Measurements from ENCODE around the gene FAM53A. TPM values are rescaled to one million over a fixed set of nuclear protein-coding genes. Genes with fewer than 3 reads are reported as not detected.

Gene FAM53A
- total RNA-seq, 1 donor from 2014 or later, result 1.7 TPM

- intact Hi-C loops (cut with DNase I), result no loop called here
- no peak overlapping the region for H3K27ac ChIP-seq
- no peak overlapping the region for H3K4me3 ChIP-seq
- no peak for ATAC-seq
- no peaks in the 10 kb centered on the region for H3K27me3 ChIP-seq (ENCODE audit: low read depth)
- H3K9me3 ChIP-seq, result no peaks in the 10 kb centered on the region
- no peaks in the 10 kb centered on the region for H3K36me3 ChIP-seq
- DNase-seq, result no peak
- no peaks in the 10 kb centered on the region for H3K4me1 ChIP-seq
- no peak for TF ChIP-seq CTCF (IDR thresholded peaks at IDR 0.05)
Measured at GRCh38 chr4:1626151-1626550, 58.0 kb downstream of the FAM53A start.

GRCh38 chr4:1625600-1626138 is 58.4 kb downstream of the FAM53A start:
- intact Hi-C loops (cut with DNase I), result no loop called here
- no peak overlapping the region for H3K4me3 ChIP-seq
- ATAC-seq (no peak), DNase-seq (no peak)
- no peak overlapping the region for H3K27ac ChIP-seq
- no peaks in the 10 kb centered on the region for H3K27me3 ChIP-seq (ENCODE audit: low read depth)
- TF ChIP-seq CTCF (IDR thresholded peaks at IDR 0.05), result no peak
- no peaks in the 10 kb centered on the region for H3K4me1 ChIP-seq
- no peaks in the 10 kb centered on the region for H3K9me3 ChIP-seq
- no peaks in the 10 kb centered on the region for H3K36me3 ChIP-seq

- intact Hi-C loops (cut with DNase I), result no loop called here
Measured at GRCh38 chr4:1624519-1624910, 59.6 kb downstream of the FAM53A start.

GRCh38 chr4:1623821-1624518 is 60.1 kb downstream of the FAM53A start:
- Histone ChIP-seq H3K36me3 (no peaks in the 10 kb centered on the region), H3K27ac (no peak overlapping the region), H3K27me3 (ENCODE audit: low read depth) (no peaks in the 10 kb centered on the region), H3K4me3 (no peak overlapping the region), H3K9me3 (no peaks in the 10 kb centered on the region), H3K4me1 (no peaks in the 10 kb centered on the region)
- TF ChIP-seq CTCF (IDR thresholded peaks at IDR 0.05), result no peak
- intact Hi-C loops (cut with DNase I), result no loop called here
- DNase-seq (no peak), ATAC-seq (no peak)

More at GRCh38 chr4:1624519-1624910, 59.6 kb downstream of the FAM53A start:
- Histone ChIP-seq H3K4me3 (no peak overlapping the region), H3K36me3 (no peaks in the 10 kb centered on the region), H3K27me3 (ENCODE audit: low read depth) (no peaks in the 10 kb centered on the region), H3K9me3 (no peaks in the 10 kb centered on the region), H3K27ac (no peak overlapping the region), H3K4me1 (no peaks in the 10 kb centered on the region)
- DNase-seq, result no peak
- no peak for TF ChIP-seq CTCF (IDR thresholded peaks at IDR 0.05)
- ATAC-seq, result no peak

GRCh38 chr4:1623400-1623799 is 60.7 kb downstream of the FAM53A start:
- intact Hi-C loops (cut with DNase I), result no loop called here

More at GRCh38 chr4:1623400-1623799, 60.7 kb downstream of the FAM53A start:
- TF ChIP-seq CTCF (IDR thresholded peaks at IDR 0.05), result no peak
- no peaks in the 10 kb centered on the region for H3K36me3 ChIP-seq
- ATAC-seq (no peak), DNase-seq (no peak)
- no peaks in the 10 kb centered on the region for H3K9me3 ChIP-seq
- H3K27ac ChIP-seq, result no peak overlapping the region
- H3K4me1 ChIP-seq, result no peaks in the 10 kb centered on the region
- H3K4me3 ChIP-seq, result no peak overlapping the region
- H3K27me3 ChIP-seq (ENCODE audit: low read depth), result no peaks in the 10 kb centered on the region

Measured in lower lobe of right lung (tissue), 2 donors.